ENCODE measurements around the gene PDZD4.

The PDZD4 gene

DNA sequence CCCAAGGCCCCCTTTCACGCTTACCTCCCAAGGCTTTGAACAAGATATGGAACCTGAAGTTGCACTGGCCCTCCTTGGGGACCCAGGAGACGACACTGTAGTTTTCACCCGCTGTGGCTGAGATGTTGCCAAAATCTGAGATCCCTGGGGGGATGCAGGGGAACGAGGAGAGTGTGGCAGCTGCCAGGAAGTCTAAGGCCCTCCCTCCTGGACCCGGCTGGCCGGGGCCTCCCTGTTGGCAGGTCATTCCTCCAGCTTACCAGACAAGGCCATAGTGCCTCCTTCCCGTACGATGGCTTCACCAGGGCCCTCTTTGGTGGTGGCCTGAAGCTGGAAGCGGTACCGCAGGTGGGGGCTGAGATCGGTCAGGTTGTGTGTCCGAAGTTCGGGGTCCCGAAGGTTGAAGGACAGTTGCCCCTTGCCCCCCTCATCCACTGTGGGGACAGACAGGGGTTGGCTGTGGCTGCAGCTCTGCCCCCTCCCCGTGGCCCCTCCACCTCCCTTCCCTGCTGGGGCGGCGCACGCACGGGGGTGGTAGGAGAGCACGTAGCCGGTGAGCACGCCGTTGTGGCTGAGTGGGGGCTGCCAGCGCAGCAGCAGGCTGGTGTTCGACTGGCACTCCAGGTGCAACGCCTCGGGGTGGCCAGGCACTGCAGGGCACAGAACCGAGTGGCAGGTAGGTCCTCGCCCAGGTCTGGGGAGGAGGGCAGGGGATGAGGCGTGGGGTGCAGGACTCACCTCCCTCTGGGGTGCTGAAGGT, 34.4 kb upstream of the PDZD4 start:
- H3K4me3 Mint-ChIP-seq = no peak overlapping the region
- H3K27me3 Mint-ChIP-seq = no peaks in the 10 kb centered on the region
- no peaks in the 10 kb centered on the region for H3K36me3 Mint-ChIP-seq (ENCODE audit: insufficient read depth)
- H3K4me1 Mint-ChIP-seq = no peaks in the 10 kb centered on the region
- ATAC-seq (replicated peaks; ENCODE audit: extremely low read depth, poor library complexity, severe bottlenecking) = no peak
- no peak overlapping the region for H3K27ac Mint-ChIP-seq (ENCODE audit: low read depth)
- H3K9me3 Mint-ChIP-seq = no peaks in the 10 kb centered on the region
- no peak for DNase-seq (ENCODE audit: low spot score in 2 of 2)

DNA sequence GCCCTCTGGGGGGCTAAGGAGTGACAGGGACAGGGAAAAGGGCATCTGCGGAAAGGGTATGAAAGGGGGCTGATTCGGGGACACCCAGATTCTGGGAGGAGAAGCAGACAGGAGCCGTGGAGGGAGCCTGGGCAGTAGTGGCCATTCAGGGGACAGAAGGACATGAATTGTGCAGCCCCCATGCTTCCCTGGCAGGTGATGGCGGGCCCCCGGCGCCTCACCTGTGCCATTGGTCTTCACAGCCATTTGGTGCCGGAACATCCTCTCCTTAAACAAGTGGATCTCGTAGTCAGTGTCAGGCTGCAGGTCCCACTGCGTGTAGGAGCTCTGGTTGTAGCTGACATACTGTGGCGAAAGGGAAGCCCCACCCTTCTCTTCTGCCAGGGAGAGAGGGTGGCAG, 33.8 kb upstream of the PDZD4 start:
- Mint-ChIP-seq H3K4me3 (no peak overlapping the region), H3K4me1 (no peaks in the 10 kb centered on the region), H3K27me3 (no peaks in the 10 kb centered on the region), H3K9me3 (no peaks in the 10 kb centered on the region), H3K36me3 (ENCODE audit: insufficient read depth) (no peaks in the 10 kb centered on the region), H3K27ac (ENCODE audit: low read depth) (no peak overlapping the region)
- no peak for ATAC-seq (replicated peaks; ENCODE audit: extremely low read depth, poor library complexity, severe bottlenecking)
- DNase-seq (ENCODE audit: low spot score in 2 of 2) = no peak

DNA sequence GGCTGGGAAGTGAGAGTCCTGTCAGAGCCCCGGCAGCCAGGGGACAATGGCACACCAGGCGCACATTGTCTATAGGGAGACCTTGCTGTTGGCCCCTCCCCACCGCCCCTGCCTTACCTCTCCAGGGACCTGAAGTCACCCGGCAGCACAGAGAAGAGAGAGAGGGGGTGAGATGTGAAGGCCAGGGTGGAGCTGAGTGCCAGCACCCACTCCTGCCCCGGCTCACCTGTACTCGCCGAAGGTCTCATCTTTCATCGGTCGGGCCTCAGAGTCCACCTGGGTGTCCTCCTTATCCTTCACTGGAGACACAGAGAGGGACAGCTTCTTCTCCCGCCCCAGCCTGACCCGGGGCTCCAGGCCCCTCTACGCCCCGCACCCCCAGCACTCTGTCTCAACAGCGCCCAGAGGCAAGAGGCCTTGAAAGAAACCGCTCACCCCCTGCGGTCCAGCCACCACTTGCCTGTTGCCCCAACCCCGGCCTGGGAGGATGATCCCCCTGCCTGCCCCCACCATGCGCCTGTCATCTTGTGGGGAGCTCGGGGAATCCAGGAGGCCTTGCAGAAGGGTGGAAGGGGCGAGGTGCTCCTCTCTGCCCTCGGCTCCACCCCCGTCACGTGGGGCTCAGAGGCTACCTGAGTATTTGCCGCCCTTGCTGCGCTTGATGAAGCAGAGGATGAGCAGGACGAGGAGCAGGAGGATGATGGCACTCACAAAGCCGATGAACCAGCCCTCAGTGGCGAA, 33.1 kb upstream of the PDZD4 start:
- Mint-ChIP-seq H3K27ac (ENCODE audit: low read depth) (no peak overlapping the region), H3K4me3 (no peak overlapping the region), H3K4me1 (no peaks in the 10 kb centered on the region), H3K27me3 (no peaks in the 10 kb centered on the region), H3K9me3 (no peaks in the 10 kb centered on the region), H3K36me3 (ENCODE audit: insufficient read depth) (no peaks in the 10 kb centered on the region)
- no peak for DNase-seq (ENCODE audit: low spot score in 2 of 2)
- no peak for ATAC-seq (replicated peaks; ENCODE audit: extremely low read depth, poor library complexity, severe bottlenecking)

DNA sequence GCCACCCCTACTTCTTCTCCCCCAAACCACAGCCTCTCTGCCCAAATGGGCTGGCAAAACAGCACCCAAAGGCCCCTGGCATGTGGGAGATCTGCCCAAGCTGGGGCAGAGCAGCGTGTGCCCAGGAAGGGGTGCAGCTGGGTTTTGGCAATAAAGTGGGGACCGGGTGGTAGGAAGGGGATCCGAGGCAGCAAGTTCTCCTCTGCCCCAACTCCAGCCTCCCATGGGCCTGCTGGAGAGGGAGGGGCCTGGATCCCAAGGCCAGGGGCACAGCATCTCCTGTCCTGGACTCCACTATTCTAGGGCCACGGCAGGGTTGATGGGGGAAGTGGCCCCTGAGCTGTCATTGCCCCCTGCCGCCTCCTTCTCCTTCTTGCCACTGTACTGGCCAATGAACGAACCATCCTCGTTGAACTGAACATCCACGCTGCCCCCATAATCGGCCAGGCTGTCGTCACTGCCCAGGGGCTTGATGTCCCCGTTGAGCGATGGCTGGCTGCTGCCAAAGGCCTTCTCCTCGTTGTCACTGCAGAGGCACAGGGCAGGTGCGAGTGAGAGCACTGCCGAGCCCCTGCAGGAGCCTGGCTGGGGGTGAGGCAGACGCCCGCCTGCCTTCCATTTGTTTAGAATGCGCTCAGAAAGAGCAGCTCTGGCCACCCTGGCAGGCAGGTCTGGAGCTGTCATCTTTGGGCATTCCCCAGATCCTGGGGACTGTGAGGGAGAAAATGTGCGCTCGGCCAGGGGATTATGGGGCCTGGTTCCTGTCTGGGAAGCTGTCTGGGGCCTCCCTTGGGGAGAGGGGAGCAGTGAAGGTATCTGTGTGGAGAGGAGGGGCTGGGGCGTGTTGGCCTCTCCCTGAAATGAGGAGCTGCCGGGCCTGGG, 32.3 kb upstream of the PDZD4 start:
- H3K4me1 Mint-ChIP-seq = peaks cover 2% of the 10 kb centered on the region
- H3K27ac Mint-ChIP-seq (ENCODE audit: low read depth) = no peak overlapping the region
- H3K4me3 Mint-ChIP-seq = no peak overlapping the region
- H3K9me3 Mint-ChIP-seq = no peaks in the 10 kb centered on the region
- no peak for ATAC-seq (replicated peaks; ENCODE audit: extremely low read depth, poor library complexity, severe bottlenecking)
- no peak for DNase-seq (ENCODE audit: low spot score in 2 of 2)
- no peaks in the 10 kb centered on the region for H3K27me3 Mint-ChIP-seq
- H3K36me3 Mint-ChIP-seq (ENCODE audit: insufficient read depth) = no peaks in the 10 kb centered on the region

DNA sequence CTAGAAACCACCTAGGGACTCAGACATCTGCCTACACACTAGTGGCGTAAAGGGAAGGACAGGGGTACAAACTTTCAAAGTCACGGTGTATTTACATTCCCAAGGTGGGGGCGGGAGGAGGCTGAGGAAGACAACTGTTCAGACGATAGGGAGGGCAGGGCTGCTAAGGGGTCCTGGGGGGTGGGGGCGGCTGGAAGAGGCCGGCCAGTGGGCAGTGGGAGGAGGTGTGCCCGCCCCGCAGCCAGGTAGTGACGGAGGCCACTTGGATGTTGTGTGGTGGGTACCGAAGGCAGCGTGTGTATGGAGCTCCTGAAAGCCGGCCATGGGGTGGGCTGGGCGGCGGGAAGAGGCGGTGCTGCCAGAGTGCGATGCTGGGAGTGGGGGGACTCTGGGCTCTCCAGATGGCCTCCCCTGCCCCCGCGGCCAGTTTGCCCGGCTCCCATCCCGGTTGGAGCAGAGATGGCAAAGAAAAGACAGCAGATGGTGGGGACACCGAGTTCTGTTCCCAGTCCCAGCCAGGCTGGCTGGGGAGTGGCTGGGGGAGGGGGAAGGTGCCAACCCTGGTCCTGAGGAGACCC, 31.5 kb upstream of the PDZD4 start:
- DNase-seq (ENCODE audit: low spot score in 2 of 2) (no peak), ATAC-seq (replicated peaks; ENCODE audit: extremely low read depth, poor library complexity, severe bottlenecking) (no peak)
- no peaks in the 10 kb centered on the region for H3K36me3 Mint-ChIP-seq (ENCODE audit: insufficient read depth)
- no peaks in the 10 kb centered on the region for H3K9me3 Mint-ChIP-seq
- H3K27me3 Mint-ChIP-seq = no peaks in the 10 kb centered on the region
- peaks cover 10% of the 10 kb centered on the region for H3K4me1 Mint-ChIP-seq
- H3K4me3 Mint-ChIP-seq = no peak overlapping the region
- no peak overlapping the region for H3K27ac Mint-ChIP-seq (ENCODE audit: low read depth)

DNA sequence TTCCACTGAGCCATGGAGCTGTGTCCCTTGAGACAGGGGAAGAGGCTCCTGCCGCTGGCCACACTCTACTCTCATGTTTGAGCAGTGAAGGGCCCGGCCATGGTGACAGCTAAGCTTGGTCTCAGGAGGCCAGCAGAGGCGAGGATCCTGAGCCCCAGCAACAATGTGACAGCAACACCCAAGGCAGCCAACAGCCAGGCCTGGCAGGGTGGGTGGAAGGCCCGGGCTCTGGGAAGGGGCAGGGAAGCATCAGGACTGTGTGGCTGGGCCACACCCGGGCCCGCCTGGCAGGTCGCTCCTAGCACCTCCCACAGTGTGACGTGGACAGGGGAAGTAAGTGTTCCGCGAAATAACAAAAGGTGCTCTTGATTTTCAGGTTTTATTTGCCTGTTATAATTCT, 30.8 kb upstream of the PDZD4 start:
- ATAC-seq (replicated peaks; ENCODE audit: extremely low read depth, poor library complexity, severe bottlenecking) = no peak
- DNase-seq (ENCODE audit: low spot score in 2 of 2) = no peak
- no peaks in the 10 kb centered on the region for H3K27me3 Mint-ChIP-seq
- H3K27ac Mint-ChIP-seq (ENCODE audit: low read depth) = no peak overlapping the region
- H3K4me1 Mint-ChIP-seq = peaks cover 10% of the 10 kb centered on the region
- no peaks in the 10 kb centered on the region for H3K36me3 Mint-ChIP-seq (ENCODE audit: insufficient read depth)
- H3K4me3 Mint-ChIP-seq = no peak overlapping the region
- no peaks in the 10 kb centered on the region for H3K9me3 Mint-ChIP-seq

DNA sequence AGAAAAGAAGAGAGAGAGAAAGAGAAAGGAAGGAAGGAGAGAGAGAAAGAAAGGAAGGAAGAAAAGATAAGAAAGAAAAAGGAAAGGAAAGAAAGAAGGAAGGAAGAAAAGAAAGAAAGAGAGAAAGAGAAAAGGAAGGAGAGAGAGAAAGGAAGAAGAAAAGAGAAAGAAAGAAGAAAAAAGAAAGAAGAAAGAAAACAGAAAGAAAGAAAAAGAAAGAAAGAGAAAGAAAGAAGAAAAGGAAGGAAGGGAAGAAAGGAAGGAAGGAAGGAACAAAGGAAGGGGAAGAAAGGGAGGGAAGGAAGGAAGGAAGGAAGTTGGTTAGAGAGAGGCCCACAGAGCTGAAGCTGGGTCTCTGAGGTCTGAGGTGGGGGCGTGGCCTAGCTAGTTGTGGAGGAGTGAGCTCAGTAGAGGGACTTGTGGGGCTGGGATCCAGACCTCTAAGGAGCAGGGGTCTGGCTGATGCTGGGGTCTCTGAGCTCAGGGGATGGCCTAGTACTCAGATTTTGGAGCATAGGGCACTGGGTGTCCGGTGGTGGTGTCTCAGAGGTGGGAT, 27.1 kb upstream of the PDZD4 start:
- Mint-ChIP-seq H3K27ac (ENCODE audit: low read depth) (peak overlapping the region; percentile 88), H3K4me3 (no peak overlapping the region), H3K4me1 (peaks cover 10% of the 10 kb centered on the region), H3K9me3 (no peaks in the 10 kb centered on the region), H3K36me3 (ENCODE audit: insufficient read depth) (no peaks in the 10 kb centered on the region), H3K27me3 (no peaks in the 10 kb centered on the region)
- DNase-seq (ENCODE audit: low spot score in 2 of 2) = no peak
- no peak for ATAC-seq (replicated peaks; ENCODE audit: extremely low read depth, poor library complexity, severe bottlenecking)

DNA sequence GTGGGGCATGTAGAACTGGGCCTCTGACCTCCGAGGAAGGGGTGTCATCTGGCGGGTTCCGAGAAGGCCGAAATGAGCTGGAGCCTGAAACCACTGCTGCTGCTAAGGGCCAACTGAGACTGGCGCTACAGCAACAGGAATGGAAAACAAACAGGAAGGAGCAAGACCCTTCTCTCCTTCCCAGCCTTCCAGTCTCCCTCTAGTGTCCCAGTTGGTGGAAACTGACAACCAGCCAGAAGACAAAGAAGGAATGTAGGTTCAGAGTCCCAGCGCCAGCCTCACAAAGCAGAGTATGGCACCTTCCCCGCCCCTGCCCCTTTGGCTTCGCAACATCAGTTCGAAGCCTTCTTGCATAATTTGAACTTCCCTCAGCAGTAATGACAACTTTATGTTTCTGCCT, 24.4 kb upstream of the PDZD4 start:
- Mint-ChIP-seq H3K4me1 (peaks cover 10% of the 10 kb centered on the region), H3K4me3 (no peak overlapping the region), H3K27ac (ENCODE audit: low read depth) (no peak overlapping the region), H3K9me3 (no peaks in the 10 kb centered on the region), H3K27me3 (no peaks in the 10 kb centered on the region), H3K36me3 (ENCODE audit: insufficient read depth) (no peaks in the 10 kb centered on the region)
- no peak for ATAC-seq (replicated peaks; ENCODE audit: extremely low read depth, poor library complexity, severe bottlenecking)
- DNase-seq (ENCODE audit: low spot score in 2 of 2) = no peak

DNA sequence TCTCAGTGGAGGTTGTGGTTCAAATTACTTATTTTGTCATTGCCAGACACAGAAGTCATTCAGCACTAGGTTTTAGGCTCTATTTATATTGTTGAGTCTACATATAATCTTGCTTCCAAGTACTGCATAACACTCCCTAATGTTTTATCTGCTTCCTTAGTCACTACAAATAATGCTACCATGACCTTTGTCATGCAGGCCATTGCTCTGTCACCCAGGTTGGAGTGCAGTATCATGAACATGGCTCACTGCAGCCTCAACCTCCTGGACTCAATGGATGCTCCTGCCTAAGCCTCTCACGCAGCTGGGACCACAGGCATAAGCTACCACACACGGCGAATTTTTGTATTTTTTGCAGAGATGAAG, 23.5 kb upstream of the PDZD4 start:
- no peaks in the 10 kb centered on the region for H3K36me3 Mint-ChIP-seq (ENCODE audit: insufficient read depth)
- H3K4me1 Mint-ChIP-seq = peaks cover 10% of the 10 kb centered on the region
- H3K9me3 Mint-ChIP-seq = no peaks in the 10 kb centered on the region
- H3K27me3 Mint-ChIP-seq = no peaks in the 10 kb centered on the region
- DNase-seq (ENCODE audit: low spot score in 2 of 2) = no peak
- H3K4me3 Mint-ChIP-seq = no peak overlapping the region
- ATAC-seq (replicated peaks; ENCODE audit: extremely low read depth, poor library complexity, severe bottlenecking) = no peak
- no peak overlapping the region for H3K27ac Mint-ChIP-seq (ENCODE audit: low read depth)

DNA sequence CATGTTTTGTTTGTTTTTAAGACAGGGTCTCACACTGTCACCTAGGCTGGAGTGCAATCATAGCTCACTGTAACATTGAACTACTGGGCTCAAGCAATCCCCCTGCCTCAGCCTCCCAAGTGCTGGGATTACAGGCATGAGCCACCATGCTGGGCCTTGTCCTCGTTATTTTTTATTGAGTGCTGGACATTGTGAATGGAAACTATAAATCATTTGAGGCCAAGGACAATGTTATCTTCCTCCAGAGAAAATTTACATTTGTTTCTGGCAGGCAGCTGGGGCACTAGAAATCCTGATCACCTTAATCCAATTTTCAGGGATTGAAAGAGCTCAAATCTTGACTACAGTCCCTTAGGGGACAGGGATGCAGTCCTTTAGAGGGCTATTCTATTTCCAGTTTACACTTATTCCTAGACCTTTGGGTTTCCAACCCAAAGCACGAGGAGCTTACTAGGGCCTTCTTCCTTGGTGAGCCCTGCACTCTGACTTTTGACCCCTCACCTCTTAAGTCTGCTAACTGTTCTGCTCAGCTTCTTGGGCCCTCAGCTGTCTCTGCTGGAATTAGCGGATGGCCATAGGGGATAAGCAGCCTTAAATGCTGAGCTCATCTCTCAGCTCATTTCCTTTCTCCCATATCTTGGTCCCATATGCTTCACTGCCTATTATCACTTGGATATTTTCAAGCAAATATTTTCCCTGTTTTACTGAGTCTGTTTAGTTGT, 23.0 kb upstream of the PDZD4 start:
- Mint-ChIP-seq H3K9me3 (no peaks in the 10 kb centered on the region), H3K36me3 (ENCODE audit: insufficient read depth) (no peaks in the 10 kb centered on the region), H3K4me3 (no peak overlapping the region), H3K27me3 (no peaks in the 10 kb centered on the region), H3K27ac (ENCODE audit: low read depth) (no peak overlapping the region), H3K4me1 (peaks cover 10% of the 10 kb centered on the region)
- ATAC-seq (replicated peaks; ENCODE audit: extremely low read depth, poor library complexity, severe bottlenecking) = no peak
- no peak for DNase-seq (ENCODE audit: low spot score in 2 of 2)

DNA sequence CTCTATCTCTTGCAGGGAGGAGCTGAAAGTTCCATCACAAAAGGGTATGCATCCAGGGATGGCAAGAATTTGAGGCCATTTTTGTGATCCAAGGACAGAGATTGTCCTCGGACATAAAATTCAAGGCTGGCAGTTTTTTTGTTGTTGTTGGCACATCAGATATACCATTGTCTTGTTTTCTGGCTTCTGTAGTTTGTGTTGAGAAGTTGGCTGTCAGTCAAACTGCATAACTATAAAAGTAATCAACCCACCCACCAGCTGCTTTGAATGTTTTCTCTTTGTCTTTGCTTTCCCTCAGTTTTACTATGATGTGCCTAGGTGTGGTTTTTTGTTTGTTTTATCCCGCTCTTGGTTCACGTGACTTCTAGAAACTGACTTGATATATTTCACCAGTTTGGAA, 21.6 kb upstream of the PDZD4 start:
- H3K9me3 Mint-ChIP-seq = no peaks in the 10 kb centered on the region
- H3K27ac Mint-ChIP-seq (ENCODE audit: low read depth) = no peak overlapping the region
- DNase-seq (ENCODE audit: low spot score in 2 of 2) (no peak), ATAC-seq (replicated peaks; ENCODE audit: extremely low read depth, poor library complexity, severe bottlenecking) (no peak)
- H3K4me1 Mint-ChIP-seq = peaks cover 3% of the 10 kb centered on the region
- H3K4me3 Mint-ChIP-seq = no peak overlapping the region
- H3K27me3 Mint-ChIP-seq = no peaks in the 10 kb centered on the region
- no peaks in the 10 kb centered on the region for H3K36me3 Mint-ChIP-seq (ENCODE audit: insufficient read depth)

DNA sequence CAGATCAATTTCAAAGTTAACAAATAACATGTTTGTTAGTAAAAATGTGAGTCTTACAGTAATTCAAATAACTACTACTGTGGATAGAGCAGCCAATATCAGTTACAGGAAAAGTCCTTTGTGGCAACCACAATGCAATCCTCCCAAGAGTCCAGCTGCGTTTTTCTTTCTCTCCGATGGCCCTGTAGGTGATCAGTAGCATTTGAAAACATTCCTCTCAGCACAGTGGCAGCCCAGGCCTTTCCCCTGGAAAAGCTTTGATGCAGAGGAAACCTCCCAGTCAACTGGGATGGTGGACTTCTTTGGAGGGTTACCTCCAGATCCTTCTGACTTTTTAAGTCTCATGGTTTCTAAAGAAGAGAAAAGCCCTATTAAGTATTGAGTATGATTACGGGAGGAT, 18.0 kb upstream of the PDZD4 start:
- no peaks in the 10 kb centered on the region for H3K4me1 Mint-ChIP-seq

More for the DNA sequence above, 18.0 kb upstream of the PDZD4 start:
- Mint-ChIP-seq H3K27ac (ENCODE audit: low read depth) (no peak overlapping the region), H3K36me3 (ENCODE audit: insufficient read depth) (no peaks in the 10 kb centered on the region), H3K27me3 (no peaks in the 10 kb centered on the region), H3K4me3 (no peak overlapping the region), H3K9me3 (no peaks in the 10 kb centered on the region)
- no peak for DNase-seq (ENCODE audit: low spot score in 2 of 2)
- ATAC-seq (replicated peaks; ENCODE audit: extremely low read depth, poor library complexity, severe bottlenecking) = no peak
